Naive thymus-derived CD8-positive, alpha-beta T cell (primary cell): ENCODE results near the gene PCNT. TPM values are rescaled to one million over a fixed set of nuclear protein-coding genes. Genes with fewer than 3 reads are reported as not detected.
"Not testable (repeated sequence)": the region's sequence is repeated elsewhere in the genome, so short reads cannot be mapped to it uniquely, and the experiment has no call there.

Experiments used
- ATAC-seq, 2 donors: fragments of 150-1000 bp; cut with Tn5 transposase in 1 of 2; sonication (Bioruptor Pico), chemical (Tn5 transposase) in 1 of 2; 1 replicate in 1 of 2; 2 replicates in 1 of 2; pipeline ENCODE4 v1.10.0; 2021; ENCODE audit warnings: mild to moderate bottlenecking in 2 of 2, moderate library complexity in 2 of 2
- POLR2A ChIA-PET: fragments of 350-600 bp; sonication (Branson Sonifier 250); formaldehyde crosslinking; loops from one replicate; lab custom pipeline; 2021; ENCODE audit warnings: antibody characterized with exemption; lab: Charles Lee
- DNase-seq, 10 donors: peaks; one replicate each; pipeline versions ENCODE4 v3.0.0 to v3.0.0-alpha.2; 2020 to 2022
- H3K27ac Mint-ChIP-seq, 10 donors: one replicate each; pipeline ENCODE4 v1.8.0; 2020 to 2022; ENCODE audit warnings: mild to moderate bottlenecking in 10 of 10, mixed read lengths in 10 of 10, moderate library complexity in 4 of 10, inconsistent platforms in 1 of 10
- H3K27me3 Mint-ChIP-seq, 5 donors: one replicate each; pipeline ENCODE4 v1.8.0; 2021 to 2022; ENCODE audit warnings: mixed read lengths in 5 of 5
- H3K36me3 Mint-ChIP-seq, 3 donors: one replicate each; pipeline ENCODE4 v1.8.0; 2020 to 2022; ENCODE audit warnings: mixed read lengths in 3 of 3, mild to moderate bottlenecking in 2 of 3, inconsistent platforms in 1 of 3
- H3K4me1 Mint-ChIP-seq, 4 donors: one replicate each; pipeline ENCODE4 v1.8.0; 2021 to 2022; ENCODE audit warnings: mixed read lengths in 4 of 4
- H3K4me3 Mint-ChIP-seq, 10 donors: one replicate each; pipeline ENCODE4 v1.8.0; 2020 to 2022; ENCODE audit warnings: mild to moderate bottlenecking in 10 of 10, mixed read lengths in 10 of 10, moderate library complexity in 6 of 10, inconsistent platforms in 1 of 10
- H3K9me3 Mint-ChIP-seq, 9 donors: one replicate each; pipeline ENCODE4 v1.8.0; 2020 to 2022; ENCODE audit warnings: mixed read lengths in 9 of 9, mild to moderate bottlenecking in 3 of 9, inconsistent platforms in 1 of 9, moderate library complexity in 1 of 9
- polyA plus RNA-seq, 3 donors: library from polyadenylated mRNA; unstranded; fragments of 300-500 nt; fragmentation: Illumina TruSeq; gene quantifications; one replicate each; pipeline ENCODE4 v1.2.3, GENCODE V29; 2021
- total RNA-seq, 8 experiments: library from RNA in 2 of 8; stranded (reverse) in 2 of 8; gene quantifications; one replicate each; pipeline ENCODE4 v1.2.3 and lab custom pipeline; 2021 to 2026

The PCNT gene
- total and polyA plus RNA-seq, 5 experiments from 2014 or later: 17.2 to 86.2 (median 37.4) TPM

GRCh38 chr21:46369520-46370235 is 45.7 kb downstream of the PCNT start:
- H3K36me3 Mint-ChIP-seq: peaks cover 0 to 28% (median 6%) of the 10 kb centered on the region in 3 donors
- peak overlapping the region; percentile 77 to 94 (median 90) for H3K27ac Mint-ChIP-seq
- H3K4me3 Mint-ChIP-seq: peak overlapping the region in 6 of 10 donors; percentile 48 to 87 (median 76)
- POLR2A ChIA-PET: interaction anchor here (0.9 to 1.9 kb wide), 4 partner anchors 44 to 56 kb away, joined by 3 to 5 read pairs (median 4); partner anchors contain the start of genes C21orf58 and PCNT
- peaks cover 12 to 46% (median 25%) of the 10 kb centered on the region in 4 donors for H3K4me1 Mint-ChIP-seq
- ATAC-seq (no peak), DNase-seq (no peak)
- H3K27me3 Mint-ChIP-seq: no peaks in the 10 kb centered on the region
- no peaks in the 10 kb centered on the region for H3K9me3 Mint-ChIP-seq

- peak overlapping the region in 7 of 10 donors; percentile 29 to 79 (median 63) for H3K27ac Mint-ChIP-seq
- peak overlapping the region in 1 of 10 donors; percentile 29 for H3K4me3 Mint-ChIP-seq
These were observed 47.5 kb downstream of the PCNT start for GRCh38 chr21:46371204-46372013.

GRCh38 chr21:46372014-46372485 is 48.1 kb downstream of the PCNT start:
- Mint-ChIP-seq H3K4me3 (no peak overlapping the region), H3K4me1 (peaks cover 14 to 44% (median 24%) of the 10 kb centered on the region in 4 donors), H3K27ac (peak overlapping the region in 5 of 10 donors; percentile 13 to 76 (median 58)), H3K36me3 (peaks cover 0 to 13% (median 2%) of the 10 kb centered on the region in 3 donors), H3K27me3 (no peaks in the 10 kb centered on the region), H3K9me3 (no peaks in the 10 kb centered on the region)
- DNase-seq (peak in 1 of 10 donors; percentile 7), ATAC-seq (no peak)
- POLR2A ChIA-PET: no interaction called here

More at GRCh38 chr21:46371204-46372013, 47.5 kb downstream of the PCNT start:
- peaks cover 14 to 46% (median 25%) of the 10 kb centered on the region in 4 donors for H3K4me1 Mint-ChIP-seq
- H3K27me3 Mint-ChIP-seq: no peaks in the 10 kb centered on the region
- DNase-seq (peak in 1 of 10 donors; percentile 52), ATAC-seq (no peak)
- H3K36me3 Mint-ChIP-seq: peaks cover 0 to 15% (median 3%) of the 10 kb centered on the region in 3 donors
- POLR2A ChIA-PET: no interaction called here
- H3K9me3 Mint-ChIP-seq: no peaks in the 10 kb centered on the region

- Mint-ChIP-seq H3K27ac (peak overlapping the region in 2 of 10 donors; percentile 20 to 29), H3K4me1 (peaks cover 14 to 40% (median 22%) of the 10 kb centered on the region in 4 donors)
- POLR2A ChIA-PET: not testable (repeated sequence)
These were observed 49.0 kb downstream of the PCNT start for GRCh38 chr21:46372947-46373346.

GRCh38 chr21:46374761-46375389 is 50.9 kb downstream of the PCNT start:
- Mint-ChIP-seq H3K27me3 (no peaks in the 10 kb centered on the region), H3K36me3 (peaks cover 5 to 34% (median 12%) of the 10 kb centered on the region in 3 donors), H3K4me1 (peaks cover 0 to 24% (median 7%) of the 10 kb centered on the region in 4 donors), H3K27ac (peak overlapping the region in 1 of 10 donors; percentile 25), H3K9me3 (peaks cover 0 to 4% (median 0%) of the 10 kb centered on the region in 9 donors), H3K4me3 (no peak overlapping the region)
- DNase-seq: no peak
- POLR2A ChIA-PET: interaction anchor here (0.6 kb wide), 2 partner anchors 112 to 116 kb away, joined by 3 to 7 read pairs; no protein-coding TSS in a partner anchor
- no peak for ATAC-seq

More at GRCh38 chr21:46372947-46373346, 49.0 kb downstream of the PCNT start:
- H3K4me3 Mint-ChIP-seq, DNase-seq, H3K9me3 Mint-ChIP-seq, H3K27me3 Mint-ChIP-seq, ATAC-seq: not testable (repeated sequence)
- peaks cover 0 to 17% (median 2%) of the 10 kb centered on the region in 3 donors for H3K36me3 Mint-ChIP-seq

GRCh38 chr21:46375560-46376230 is 51.7 kb downstream of the PCNT start:
- H3K27me3 Mint-ChIP-seq: no peaks in the 10 kb centered on the region
- POLR2A ChIA-PET: no interaction called here
- ATAC-seq (no peak), DNase-seq (peak in 1 of 10 donors; percentile 61)
- peaks cover 0 to 4% (median 0%) of the 10 kb centered on the region in 9 donors for H3K9me3 Mint-ChIP-seq
- peaks cover 0 to 18% (median 5%) of the 10 kb centered on the region in 4 donors for H3K4me1 Mint-ChIP-seq
- H3K36me3 Mint-ChIP-seq: peaks cover 5 to 34% (median 12%) of the 10 kb centered on the region in 3 donors
- H3K27ac Mint-ChIP-seq: peak overlapping the region in 2 of 10 donors; percentile 5 to 6
- no peak overlapping the region for H3K4me3 Mint-ChIP-seq

- DNase-seq: peak in 1 of 10 donors; percentile 7
- Mint-ChIP-seq H3K27me3 (no peaks in the 10 kb centered on the region), H3K4me1 (peaks cover 0 to 17% (median 7%) of the 10 kb centered on the region in 4 donors), H3K36me3 (peaks cover 5 to 36% (median 12%) of the 10 kb centered on the region in 3 donors), H3K27ac (peak overlapping the region in 2 of 10 donors; percentile 6 to 55), H3K4me3 (no peak overlapping the region), H3K9me3 (peaks cover 0 to 4% (median 0%) of the 10 kb centered on the region in 9 donors)
- ATAC-seq: no peak
- POLR2A ChIA-PET: no interaction called here
These were observed 52.3 kb downstream of the PCNT start for GRCh38 chr21:46376231-46376628.

- ATAC-seq (no peak), DNase-seq (no peak)
- Mint-ChIP-seq H3K4me3 (no peak overlapping the region), H3K27me3 (no peaks in the 10 kb centered on the region), H3K27ac (peak overlapping the region in 6 of 10 donors; percentile 14 to 84 (median 64)), H3K36me3 (peaks cover 10 to 41% (median 15%) of the 10 kb centered on the region in 3 donors), H3K9me3 (peaks cover 0 to 5% (median 0%) of the 10 kb centered on the region in 9 donors), H3K4me1 (peaks cover 0 to 16% (median 6%) of the 10 kb centered on the region in 4 donors)
- POLR2A ChIA-PET: no interaction called here
These were observed 53.0 kb downstream of the PCNT start for GRCh38 chr21:46376856-46377453.

GRCh38 chr21:46377789-46378188 is 53.8 kb downstream of the PCNT start:
- H3K4me1 Mint-ChIP-seq: peaks cover 0 to 14% (median 7%) of the 10 kb centered on the region in 4 donors
- H3K36me3 Mint-ChIP-seq: peaks cover 16 to 43% (median 21%) of the 10 kb centered on the region in 3 donors
- no peak for ATAC-seq
- peak overlapping the region in 3 of 10 donors; percentile 31 to 85 (median 44) for H3K27ac Mint-ChIP-seq
- no peak overlapping the region for H3K4me3 Mint-ChIP-seq
- POLR2A ChIA-PET: no interaction called here
- peaks cover 0 to 11% (median 0%) of the 10 kb centered on the region in 9 donors for H3K9me3 Mint-ChIP-seq
- DNase-seq: no peak
- no peaks in the 10 kb centered on the region for H3K27me3 Mint-ChIP-seq

GRCh38 chr21:46379105-46379504 is 55.1 kb downstream of the PCNT start:
- H3K27me3 Mint-ChIP-seq: no peaks in the 10 kb centered on the region
- peak overlapping the region in 1 of 10 donors; percentile 31 for H3K27ac Mint-ChIP-seq
- peaks cover 0 to 11% (median 0%) of the 10 kb centered on the region in 9 donors for H3K9me3 Mint-ChIP-seq
- POLR2A ChIA-PET: no interaction called here
- no peak overlapping the region for H3K4me3 Mint-ChIP-seq
- peaks cover 0 to 14% (median 5%) of the 10 kb centered on the region in 4 donors for H3K4me1 Mint-ChIP-seq
- ATAC-seq: no peak
- H3K36me3 Mint-ChIP-seq: peaks cover 16 to 43% (median 21%) of the 10 kb centered on the region in 3 donors
- DNase-seq: no peak

GRCh38 chr21:46379691-46380090 is 55.7 kb downstream of the PCNT start:
- ATAC-seq (no peak), DNase-seq (no peak)
- peaks cover 16 to 43% (median 21%) of the 10 kb centered on the region in 3 donors for H3K36me3 Mint-ChIP-seq
- no peaks in the 10 kb centered on the region for H3K27me3 Mint-ChIP-seq
- peaks cover 0 to 11% (median 0%) of the 10 kb centered on the region in 9 donors for H3K9me3 Mint-ChIP-seq
- peak overlapping the region in 3 of 10 donors; percentile 33 to 41 (median 40) for H3K27ac Mint-ChIP-seq
- POLR2A ChIA-PET: no interaction called here
- H3K4me3 Mint-ChIP-seq: no peak overlapping the region
- peaks cover 0 to 14% (median 5%) of the 10 kb centered on the region in 4 donors for H3K4me1 Mint-ChIP-seq
